ENCODE results near the gene AMDHD2. TPM values are rescaled to one million over a fixed set of nuclear protein-coding genes. Genes with fewer than 3 reads are reported as not detected.

AMDHD2 gene
- total and polyA plus RNA-seq, 2 of the 8 experiments (the other 6 are each of a cell fraction or from before 2014, with no cell fraction given): 43.0 to 54.6 TPM

DNA sequence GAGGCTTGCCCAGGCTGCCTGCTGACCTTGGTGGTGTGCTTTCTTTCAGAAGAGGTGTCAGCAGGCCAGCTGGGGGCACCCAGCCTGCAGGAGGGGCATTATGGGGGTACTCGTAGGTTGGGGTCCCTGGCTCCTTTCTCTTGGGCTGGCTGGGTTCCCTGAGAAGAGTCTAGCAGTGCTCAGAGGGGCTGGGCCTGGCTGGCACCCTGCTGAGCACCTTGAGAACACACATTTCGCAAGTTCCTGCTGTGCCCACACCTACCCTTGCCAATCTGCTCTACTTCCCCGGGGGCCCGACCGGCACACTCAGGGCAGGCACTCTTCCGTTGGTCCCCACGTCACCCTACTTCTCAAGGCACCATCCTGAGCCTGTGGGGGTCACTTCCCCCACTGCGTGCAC lies 6.0 kb downstream of the AMDHD2 start:
- Histone ChIP-seq H3K79me1 (ENCODE audit: low read depth, low read length) (peaks cover 5% of the 10 kb centered on the region), H4K8ac (ENCODE audit: extremely low read depth, insufficient read depth, low read length) (no peak overlapping the region), H3K27ac (ENCODE audit: low read depth, low read length) (no peak overlapping the region), H3K79me2 (ENCODE audit: control insufficient read depth in 1 of 2, insufficient read depth in 2 of 2, low read length in 2 of 2) (peaks cover 0 to 3% of the 10 kb centered on the region in 2 experiments; a peak in 1 of 4 replicates), H3K23me2 (ENCODE audit: low read depth, low read length) (no peaks in the 10 kb centered on the region), H3K14ac (ENCODE audit: insufficient read length) (no peak overlapping the region), H3K23ac (ENCODE audit: insufficient read length) (no peak overlapping the region), H3K4me2 (ENCODE audit: insufficient read depth in 1 of 2, low read depth in 2 of 2, low read length in 2 of 2) (no peak overlapping the region), H3K4me1 (replicated peaks in 1 of 4; ENCODE audit: control insufficient read depth in 3 of 4, insufficient read depth in 4 of 4, low read length in 3 of 4) (peaks cover 0 to 8% (median 5%) of the 10 kb centered on the region in 4 experiments; a peak in 4 of 7 replicates), H4K5ac (ENCODE audit: insufficient read length, low read depth, low read length) (no peak overlapping the region), H3K9me3 (ENCODE audit: insufficient read depth in 2 of 2, low read depth in 1 of 2, low read length in 1 of 2) (no peaks in the 10 kb centered on the region), H3K36me3 (ENCODE audit: control insufficient read depth in 2 of 4, insufficient read depth in 4 of 4, low read length in 3 of 4) (peaks cover 7 to 25% (median 16%) of the 10 kb centered on the region in 4 experiments), H2BK12ac (ENCODE audit: low read depth, low read length) (no peak overlapping the region), H2BK120ac (replicated peaks; ENCODE audit: low read depth, low read length) (no peak overlapping the region), H4K20me1 (replicated peaks in 1 of 2; ENCODE audit: control insufficient read depth in 1 of 2, insufficient read depth in 2 of 2, low read length in 2 of 2) (peaks cover 0 to 19% of the 10 kb centered on the region in 2 experiments), H3K9ac (replicated peaks in 1 of 4; ENCODE audit: extremely low read depth in 1 of 4, low read depth in 3 of 4, low read length in 3 of 4) (no peak overlapping the region), H3K4ac (replicated peaks; ENCODE audit: insufficient read length, low read depth, low read length) (no peak overlapping the region), H3K4me3 (ENCODE audit: extremely low read depth in 1 of 4, insufficient read depth in 2 of 4, low read depth in 3 of 4, low read length in 4 of 4) (no peak overlapping the region), H2AFZ (ENCODE audit: low read length) (no peak overlapping the region), H3K18ac (ENCODE audit: extremely low read depth, low read length) (no peak overlapping the region), H2BK5ac (ENCODE audit: low read depth, low read length) (no peak overlapping the region), H3K27me3 (replicated peaks in 1 of 4; ENCODE audit: control insufficient read depth in 3 of 4, extremely low read depth in 1 of 4, insufficient read depth in 3 of 4, low read length in 3 of 4) (no peaks in the 10 kb centered on the region), H2BK15ac (ENCODE audit: low read length) (no peak overlapping the region), H2BK20ac (ENCODE audit: low read length) (no peak overlapping the region), H4K91ac (replicated peaks; ENCODE audit: insufficient read length, low read length) (no peak overlapping the region), H2AK5ac (ENCODE audit: low read depth, low read length) (no peak overlapping the region), H3K56ac (replicated peaks; ENCODE audit: insufficient read length, low read depth, low read length) (no peak overlapping the region)
- DNase-seq (ENCODE audit: low read depth in 1 of 2, low spot score in 2 of 2) (no peak), FAIRE-seq (no peak)
- WGBS, 2 experiments (ENCODE audit: extremely low coverage in 1 of 2, insufficient coverage in 1 of 2, insufficient read length in 1 of 2, insufficient replicate concordance in 2 of 2, low coverage in 1 of 2, low lambda C conversion rate in 2 of 2, missing lambda C conversion rate in 1 of 2): 89% methylated on average over 3 of the region's 8 CpGs; no CpG with 5 or more reads in 1 of the 2 experiments
- CTCF ChIA-PET (ENCODE audit: partially characterized antibody): interaction anchor here (0.7 to 1.8 kb wide), 2 partner anchors 10 to 25 kb away, joined by 3 to 4 read pairs; no protein-coding TSS in a partner anchor
- TF ChIP-seq SIRT6 (IDR thresholded peaks at IDR 0.05; ENCODE audit: low read length): no peak
- TF ChIP-seq TBP (IDR thresholded peaks at IDR 0.05; ENCODE audit: low read depth, low read length): no peak
- TF ChIP-seq SP1 (IDR thresholded peaks at IDR 0.05; ENCODE audit: low read depth, low read length): no peak
- TF ChIP-seq TAF7 (optimal IDR thresholded peaks at IDR 0.05; ENCODE audit: borderline replicate concordance, low read depth, low read length): no peak
- POLR2A ChIA-PET (ENCODE audit: partially characterized antibody): interaction anchor here (0.8 to 2.3 kb wide), 3 partner anchors 8 to 25 kb away, joined by 3 to 7 read pairs (median 3); no protein-coding TSS in a partner anchor

Data from H1 (cell line).